T-cell (primary cell): ENCODE results near the gene CNTN6. TPM values are rescaled to one million over a fixed set of nuclear protein-coding genes. Genes with fewer than 3 reads are reported as not detected.

Source experiments
- ATAC-seq, 4 experiments: fragments of 200-7000 bp in 3 of 4; fragments of 150-1000 bp in 1 of 4; cut with Tn5 transposase; replicated peaks in 1 of 4; 1 replicate in 3 of 4; 2 replicates in 1 of 4; pipeline ENCODE4 v1.10.0; 2021; ENCODE audit warnings: moderate library complexity in 3 of 4, mild to moderate bottlenecking in 2 of 4, moderate number of reproducible peaks in 1 of 4
- CTCF ChIA-PET, 2 donors: fragments of 300-600 bp; sonication (Branson Sonifier 250); formaldehyde crosslinking; loops; one replicate each; lab custom pipeline; 2022; ENCODE audit warnings: antibody characterized with exemption in 2 of 2; lab: Charles Lee
- POLR2A ChIA-PET, 2 donors: fragments of 300-600 bp; sonication (Branson Sonifier 250); formaldehyde crosslinking; loops; one replicate each; lab custom pipeline; 2022; ENCODE audit warnings: antibody characterized with exemption in 2 of 2; lab: Charles Lee
- DNase-seq, 35 experiments: peaks; one replicate each; pipeline versions ENCODE4 v3.0.0 to v3.0.0-alpha.2; 2013 to 2023
- H3K27ac ChIP-seq: one replicate; pipeline ENCODE4 v1.5.1; 2013; ENCODE audit warnings: low read length
- H3K27me3 ChIP-seq, 2 experiments: replicated peaks in 1 of 2; 1 replicate in 1 of 2; 2 replicates in 1 of 2; pipeline versions ENCODE4 v1.6.1 to v1.7.0; 2013; ENCODE audit warnings: low read length in 1 of 2, mixed read lengths in 1 of 2; ENCODE audit not compliant: control insufficient read depth in 2 of 2, insufficient read depth in 2 of 2; ENCODE audit errors: extremely low read depth in 1 of 2
- H3K36me3 ChIP-seq, 2 donors: 1 replicate in 1 of 2; 2 replicates in 1 of 2; pipeline versions ENCODE4 v1.6.1 to v1.7.0; 2013; ENCODE audit warnings: low read length in 1 of 2; ENCODE audit not compliant: control insufficient read depth in 2 of 2, insufficient read depth in 1 of 2; ENCODE audit errors: extremely low read depth in 1 of 2
- H3K4me1 ChIP-seq, 2 experiments: 1 replicate in 1 of 2; 2 replicates in 1 of 2; pipeline versions ENCODE4 v1.6.1 to v1.7.0; 2013; ENCODE audit warnings: low read length in 2 of 2, mixed read lengths in 1 of 2; ENCODE audit not compliant: insufficient read depth in 2 of 2, control insufficient read depth in 1 of 2; ENCODE audit errors: extremely low read depth in 1 of 2
- H3K4me3 ChIP-seq, 2 donors: 1 replicate in 1 of 2; 2 replicates in 1 of 2; pipeline versions ENCODE4 v1.5.1 to v1.7.0; 2013; ENCODE audit warnings: mild to moderate bottlenecking in 2 of 2, low read length in 1 of 2, moderate library complexity in 1 of 2; ENCODE audit not compliant: control insufficient read depth in 1 of 2; ENCODE audit errors: extremely low read depth in 1 of 2
- H3K9me3 ChIP-seq: 2 replicates; pipeline ENCODE4 v1.7.0; 2013
- H3K27ac Mint-ChIP-seq, 2 donors: one replicate each; pipeline ENCODE4 v1.8.0; 2020 to 2021; ENCODE audit warnings: mild to moderate bottlenecking in 2 of 2, mixed read lengths in 2 of 2
- H3K27me3 Mint-ChIP-seq, 2 donors: one replicate each; pipeline ENCODE4 v1.8.0; 2021 to 2022; ENCODE audit warnings: mixed read lengths in 2 of 2
- H3K36me3 Mint-ChIP-seq: one replicate; pipeline ENCODE4 v1.8.0; 2021; ENCODE audit warnings: mixed read lengths
- H3K4me1 Mint-ChIP-seq, 3 donors: one replicate each; pipeline ENCODE4 v1.8.0; 2020 to 2022; ENCODE audit warnings: mixed read lengths in 3 of 3, mild to moderate bottlenecking in 1 of 3
- H3K4me3 Mint-ChIP-seq, 3 donors: one replicate each; pipeline ENCODE4 v1.8.0; 2020 to 2022; ENCODE audit warnings: mild to moderate bottlenecking in 3 of 3, mixed read lengths in 3 of 3, moderate library complexity in 3 of 3
- H3K9me3 Mint-ChIP-seq, 3 donors: one replicate each; pipeline ENCODE4 v1.8.0; 2020 to 2022; ENCODE audit warnings: mixed read lengths in 3 of 3
- WGBS: methylation state at CpG from one replicate; pipeline ENCODE4 v1.1.5; 2013; ENCODE audit warnings: missing lambda C conversion rate; ENCODE audit not compliant: insufficient coverage; 5-methylcytosine and 5-hydroxymethylcytosine counted together
- total RNA-seq, 35 experiments: library from RNA in 6 of 35; stranded (reverse) in 6 of 35; fragments of 120-200 nt in 1 of 35; gene quantifications; one replicate each; pipeline versions ENCODE4 v1.2.1 to v1.2.4 and lab custom pipeline; 2013 to 2026

Gene CNTN6
- total RNA-seq, 5 donors from 2014 or later (not counting 1 experiment from before 2014, with no cell fraction given): not detected

DNA sequence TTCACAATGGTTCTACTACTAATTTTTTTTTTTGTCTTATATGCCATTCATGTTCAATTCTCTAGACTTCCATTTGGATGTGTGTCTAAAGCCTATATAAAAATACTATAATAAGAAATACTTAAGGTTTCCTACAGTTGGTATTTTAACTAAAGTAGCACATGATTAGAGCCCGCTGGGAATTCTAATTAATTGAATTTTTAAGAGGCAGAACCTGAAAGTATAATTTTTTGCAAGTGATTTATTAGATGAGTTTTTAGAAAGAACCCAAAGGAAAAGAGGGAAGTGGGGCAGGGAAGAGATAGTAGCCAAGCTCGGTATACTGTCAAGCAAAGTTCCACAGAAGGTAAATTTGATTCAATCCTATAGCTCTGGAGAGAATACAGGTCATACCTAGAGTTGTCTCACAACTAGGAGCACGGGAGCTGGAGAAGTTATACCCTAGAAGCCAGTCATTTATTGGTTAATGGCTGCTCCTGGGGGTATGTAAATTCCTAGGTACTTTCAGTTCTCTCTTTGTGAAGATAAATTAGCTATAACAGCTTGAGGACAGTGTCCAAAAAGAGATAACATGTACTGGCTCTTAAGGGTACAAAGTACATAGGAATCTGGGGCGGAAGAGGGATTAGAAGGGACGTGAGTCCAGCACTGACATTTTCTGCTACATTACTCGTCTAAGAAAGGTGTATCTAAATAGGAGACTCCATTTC is 225.6 kb downstream of the CNTN6 start:
- Histone ChIP-seq H3K27ac (no peak overlapping the region), H3K36me3 (no peaks in the 10 kb centered on the region), H3K4me3 (no peak overlapping the region), H3K4me1 (no peaks in the 10 kb centered on the region), H3K27me3 (no peaks in the 10 kb centered on the region), H3K9me3 (peaks cover 2% of the 10 kb centered on the region)
- ChIA-PET CTCF (no interaction called here), POLR2A (no interaction called here)
- H3K4me1 Mint-ChIP-seq: no peaks in the 10 kb centered on the region
- 21% methylated on average over 3 of the region's 6 CpGs for WGBS
- ATAC-seq (no peak), DNase-seq (no peak)
- no peak overlapping the region for H3K4me3 Mint-ChIP-seq
- H3K27me3 Mint-ChIP-seq: no peaks in the 10 kb centered on the region
- H3K9me3 Mint-ChIP-seq: peaks cover 0 to 6% (median 2%) of the 10 kb centered on the region in 3 donors
- H3K36me3 Mint-ChIP-seq: no peaks in the 10 kb centered on the region
- H3K27ac Mint-ChIP-seq: no peak overlapping the region

DNA sequence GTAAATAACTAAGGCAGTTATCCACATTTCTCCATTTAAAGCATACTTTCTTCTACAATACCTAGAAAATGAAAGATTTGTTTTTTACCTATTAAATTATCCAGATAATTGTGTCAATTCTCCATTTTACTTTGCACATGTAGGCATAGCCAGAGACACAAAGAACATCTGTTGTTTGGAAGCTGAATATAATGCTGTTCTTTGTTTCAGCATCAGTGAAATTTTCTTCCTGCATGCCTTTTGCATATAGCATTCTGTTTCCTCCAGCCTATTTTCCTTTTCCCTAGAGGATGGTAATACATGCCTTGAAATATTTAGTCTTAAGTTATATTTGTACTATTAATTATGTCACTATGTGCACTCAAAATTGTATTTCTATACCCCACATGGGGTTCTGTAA is 233.7 kb downstream of the CNTN6 start:
- Histone ChIP-seq H3K36me3 (no peaks in the 10 kb centered on the region), H3K27me3 (no peaks in the 10 kb centered on the region), H3K27ac (no peak overlapping the region), H3K9me3 (no peaks in the 10 kb centered on the region), H3K4me1 (no peaks in the 10 kb centered on the region), H3K4me3 (no peak overlapping the region)
- DNase-seq (no peak), ATAC-seq (no peak)
- Mint-ChIP-seq H3K27ac (no peak overlapping the region), H3K27me3 (no peaks in the 10 kb centered on the region), H3K36me3 (no peaks in the 10 kb centered on the region), H3K9me3 (peaks cover 4 to 13% (median 8%) of the 10 kb centered on the region in 3 donors), H3K4me3 (no peak overlapping the region), H3K4me1 (no peaks in the 10 kb centered on the region)
- CTCF ChIA-PET: no interaction called here
- POLR2A ChIA-PET: interaction anchor here in 1 of 2 donors (0.7 kb wide), 1 partner anchor 21 kb away, joined by 3 read pairs; no protein-coding TSS in a partner anchor

DNA sequence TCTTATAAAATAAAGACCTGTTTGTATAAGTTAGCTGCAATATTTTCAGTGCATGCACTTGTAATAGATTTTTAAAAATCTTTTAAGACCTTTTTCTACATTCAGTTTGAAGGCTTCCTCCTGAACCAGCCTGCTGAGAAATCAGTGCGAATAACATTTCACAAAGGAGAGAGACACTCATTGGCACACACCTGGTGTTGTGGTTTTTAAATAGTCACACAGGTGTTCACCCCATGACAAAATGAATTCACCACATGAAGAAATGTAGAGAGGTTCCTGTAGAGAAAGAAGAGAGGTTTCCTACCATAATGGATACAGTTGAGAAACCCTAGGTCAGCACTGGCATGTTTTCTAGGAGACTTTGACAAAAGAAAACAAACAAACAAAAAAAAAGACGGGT is 237.3 kb downstream of the CNTN6 start:
- ChIA-PET POLR2A (no interaction called here), CTCF (no interaction called here)
- Histone ChIP-seq H3K27me3 (no peaks in the 10 kb centered on the region), H3K36me3 (no peaks in the 10 kb centered on the region), H3K27ac (no peak overlapping the region), H3K4me3 (no peak overlapping the region), H3K9me3 (no peaks in the 10 kb centered on the region), H3K4me1 (no peaks in the 10 kb centered on the region)
- Mint-ChIP-seq H3K27me3 (no peaks in the 10 kb centered on the region), H3K27ac (no peak overlapping the region), H3K4me1 (no peaks in the 10 kb centered on the region), H3K4me3 (no peak overlapping the region), H3K9me3 (peaks cover 9 to 17% (median 13%) of the 10 kb centered on the region in 3 donors), H3K36me3 (no peaks in the 10 kb centered on the region)
- no CpG with 5 or more reads among the region's 2 CpGs for WGBS
- DNase-seq (no peak), ATAC-seq (no peak)

DNA sequence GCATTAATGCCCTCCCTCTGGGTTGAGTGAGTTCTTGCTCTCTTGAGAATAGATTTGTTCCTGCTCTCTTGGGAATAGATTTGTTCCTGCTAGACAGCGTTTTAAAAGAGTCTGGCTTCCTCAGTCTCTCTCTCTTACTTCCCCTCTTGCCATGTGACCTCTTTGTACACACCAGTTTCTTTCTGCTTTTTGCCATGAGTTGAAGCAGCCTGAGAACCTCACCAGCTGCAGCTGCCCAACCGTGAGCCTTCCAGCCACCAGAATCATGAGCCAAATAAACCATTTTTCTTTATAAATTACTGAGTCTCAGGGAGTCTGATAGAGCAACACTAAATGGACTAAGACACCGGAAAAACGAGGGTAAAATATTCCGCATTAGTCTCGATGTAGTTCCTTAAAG is 253.6 kb downstream of the CNTN6 start:
- no peak for DNase-seq
- Mint-ChIP-seq H3K4me3 (no peak overlapping the region), H3K27ac (no peak overlapping the region), H3K36me3 (no peaks in the 10 kb centered on the region), H3K4me1 (no peaks in the 10 kb centered on the region), H3K9me3 (peaks cover 0 to 14% (median 9%) of the 10 kb centered on the region in 3 donors), H3K27me3 (no peaks in the 10 kb centered on the region)
- no peak for ATAC-seq
- Histone ChIP-seq H3K4me3 (no peak overlapping the region), H3K4me1 (no peaks in the 10 kb centered on the region), H3K27ac (no peak overlapping the region), H3K9me3 (no peaks in the 10 kb centered on the region), H3K27me3 (no peaks in the 10 kb centered on the region), H3K36me3 (no peaks in the 10 kb centered on the region)
- 67% methylated on average over 5 of the region's 6 CpGs for WGBS
- POLR2A ChIA-PET: no interaction called here
- CTCF ChIA-PET: no interaction called here

DNA sequence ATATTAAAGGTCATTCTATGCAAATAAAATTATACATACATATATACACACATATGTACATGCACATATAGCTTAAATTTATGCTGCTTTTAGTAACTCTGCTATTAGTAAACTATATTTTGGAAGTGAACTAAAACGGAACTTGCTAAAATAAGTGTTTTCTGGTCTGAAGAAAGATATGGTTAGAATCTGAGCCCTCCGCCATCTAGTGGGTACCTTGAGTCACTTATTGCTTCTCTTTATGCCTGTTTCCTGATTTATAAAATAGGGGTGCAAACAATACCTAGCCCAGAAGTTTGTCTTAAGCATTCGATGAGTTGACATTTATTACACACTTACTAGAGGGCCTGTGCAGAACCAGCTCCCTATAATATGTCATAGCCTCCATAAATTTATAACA is 255.7 kb downstream of the CNTN6 start:
- peaks cover 0 to 7% (median 5%) of the 10 kb centered on the region in 3 donors for H3K9me3 Mint-ChIP-seq
- ChIA-PET CTCF (interaction anchor here in 1 of 2 donors (0.6 kb wide), 1 partner anchor 116 kb away, joined by 3 read pairs; no protein-coding TSS in a partner anchor), POLR2A (no interaction called here)
- H3K27ac Mint-ChIP-seq: no peak overlapping the region
- Histone ChIP-seq H3K36me3 (no peaks in the 10 kb centered on the region), H3K27me3 (no peaks in the 10 kb centered on the region), H3K4me3 (no peak overlapping the region), H3K9me3 (no peaks in the 10 kb centered on the region), H3K4me1 (no peaks in the 10 kb centered on the region), H3K27ac (no peak overlapping the region)
- no peaks in the 10 kb centered on the region for H3K27me3 Mint-ChIP-seq
- ATAC-seq (no peak), DNase-seq (no peak)
- no peaks in the 10 kb centered on the region for H3K36me3 Mint-ChIP-seq
- H3K4me1 Mint-ChIP-seq: no peaks in the 10 kb centered on the region
- WGBS: no CpG with 5 or more reads among the region's 3 CpGs
- H3K4me3 Mint-ChIP-seq: no peak overlapping the region

DNA sequence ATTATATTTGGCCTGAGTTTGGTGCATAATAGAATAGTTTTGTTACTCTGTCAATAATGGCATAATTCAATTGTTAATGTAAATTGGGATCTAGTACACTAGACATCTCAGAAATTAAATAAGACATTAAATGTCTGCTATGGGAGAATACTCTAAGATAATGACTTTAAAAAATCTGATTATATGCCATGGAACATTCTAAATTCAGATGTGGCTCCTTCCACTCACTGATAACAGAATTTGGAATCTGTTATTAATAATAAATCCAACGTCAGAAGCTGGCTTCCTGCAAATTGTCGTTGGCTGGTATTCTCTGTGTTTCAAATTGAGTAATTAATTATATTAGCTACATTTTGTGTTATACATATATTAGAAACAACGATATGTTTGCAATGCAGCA is 258.1 kb downstream of the CNTN6 start:
- no CpG with 5 or more reads among the region's 3 CpGs for WGBS
- no peak overlapping the region for H3K27ac Mint-ChIP-seq
- peaks cover 0 to 7% (median 4%) of the 10 kb centered on the region in 3 donors for H3K9me3 Mint-ChIP-seq
- no peaks in the 10 kb centered on the region for H3K36me3 Mint-ChIP-seq
- Histone ChIP-seq H3K36me3 (no peaks in the 10 kb centered on the region), H3K27ac (no peak overlapping the region), H3K9me3 (no peaks in the 10 kb centered on the region), H3K4me3 (no peak overlapping the region), H3K27me3 (no peaks in the 10 kb centered on the region), H3K4me1 (no peaks in the 10 kb centered on the region)
- CTCF ChIA-PET: no interaction called here
- ATAC-seq: no peak
- H3K4me1 Mint-ChIP-seq: no peaks in the 10 kb centered on the region
- no peak for DNase-seq
- POLR2A ChIA-PET: no interaction called here
- no peaks in the 10 kb centered on the region for H3K27me3 Mint-ChIP-seq
- H3K4me3 Mint-ChIP-seq: no peak overlapping the region
